22Rv1 (cell line): ENCODE results near the gene TRAPPC14.
"Not testable (repeated sequence)": the region's sequence is repeated elsewhere in the genome, so short reads cannot be mapped to it uniquely, and the experiment has no call there.

Experiments
- H3K27ac ChIP-seq: fragments of 450-650 bp; 2 replicates; pipeline ENCODE4 v1.5.1; 2017
- CTCF ChIP-seq: fragments of 450-650 bp; IDR thresholded peaks from 2 replicates; pipeline ENCODE4 v1.5.1; 2017; ENCODE audit warnings: mild to moderate bottlenecking
- ZFX ChIP-seq: fragments of 450-650 bp; IDR thresholded peaks from 2 replicates; pipeline ENCODE4 v1.6.1; 2017; ENCODE audit warnings: antibody characterized with exemption, borderline replicate concordance

The TRAPPC14 gene

GRCh38 chr7:100130608-100131453, 27.7 kb downstream of the TRAPPC14 start:
- TF ChIP-seq ZFX (no peak), CTCF (peak; percentile 99)

DNA sequence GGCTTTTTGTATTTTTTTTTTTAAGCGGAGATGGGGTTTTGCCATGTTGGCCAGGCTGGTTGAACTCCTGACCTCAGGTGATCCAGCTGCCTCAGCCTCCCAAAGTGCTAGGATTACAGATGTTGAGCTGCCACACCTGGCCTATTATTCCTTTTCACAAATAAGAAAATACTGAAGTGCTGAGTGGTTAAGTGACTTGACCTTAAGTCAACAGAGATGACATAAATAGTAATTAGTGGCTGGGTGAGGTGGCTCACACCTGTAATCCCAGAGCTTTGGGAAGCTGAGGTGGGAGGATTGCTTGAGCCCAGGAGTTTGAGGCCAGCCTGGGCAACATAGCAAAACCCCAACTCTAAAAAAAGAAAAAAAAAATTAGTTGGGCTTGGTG, 28.3 kb downstream of the TRAPPC14 start:
- not testable (repeated sequence) for H3K27ac ChIP-seq

More at GRCh38 chr7:100130608-100131453, 27.7 kb downstream of the TRAPPC14 start:
- H3K27ac ChIP-seq: no peak overlapping the region

- TF ChIP-seq CTCF (no peak), ZFX (no peak)
- peak overlapping the region; percentile 100; the same call in 1 of the 2 replicates for H3K27ac ChIP-seq
These were observed 29.9 kb downstream of the TRAPPC14 start for GRCh38 chr7:100128637-100128963.

GRCh38 chr7:100127866-100128636, 30.5 kb downstream of the TRAPPC14 start:
- H3K27ac ChIP-seq: peak overlapping the region; percentile 100
- TF ChIP-seq CTCF (no peak), ZFX (no peak)

- peak within 1 kb of the TSS; percentile 100 for H3K27ac ChIP-seq
- no peak for TF ChIP-seq ZFX
- no peak for TF ChIP-seq CTCF
These were observed 31.3 kb downstream of the TRAPPC14 start, which contains the start of gene MBLAC1 for GRCh38 chr7:100126931-100127865. MBLAC1 (plus strand) TSS chr7:100126967; CDS start chr7:100127396, 429 bp downstream.

- peak overlapping the region; percentile 100 for H3K27ac ChIP-seq
- no peak for TF ChIP-seq CTCF
- TF ChIP-seq ZFX: no peak
These were observed 32.1 kb downstream of the TRAPPC14 start for GRCh38 chr7:100126239-100126930.
